ENCODE measurements around the gene SYK. TPM values are rescaled to one million over a fixed set of nuclear protein-coding genes. Genes with fewer than 3 reads are reported as not detected.
"Not testable (repeated sequence)": the region's sequence is repeated elsewhere in the genome, so short reads cannot be mapped to it uniquely, and the experiment has no call there.

SYK gene
- polyA plus RNA-seq, 4 donors, result 26.8 to 35.0 (median 28.6) TPM

- no peak for DNase-seq (ENCODE audit: low read depth in 4 of 4, low spot score in 3 of 4)
These were observed 69.8 kb downstream of the SYK start for GRCh38 chr9:90871327-90871935.

- DNase-seq (ENCODE audit: low read depth in 4 of 4, low spot score in 3 of 4), result no peak
These were observed 71.2 kb downstream of the SYK start for GRCh38 chr9:90872835-90873294.

GRCh38 chr9:90873422-90873821, 71.8 kb downstream of the SYK start:
- no peak for DNase-seq (ENCODE audit: low read depth in 4 of 4, low spot score in 3 of 4)

GRCh38 chr9:90874194-90874593, 72.6 kb downstream of the SYK start:
- DNase-seq (ENCODE audit: low read depth in 4 of 4, low spot score in 3 of 4), result no peak

GRCh38 chr9:90878562-90878961, 76.9 kb downstream of the SYK start:
- DNase-seq (ENCODE audit: low read depth in 4 of 4, low spot score in 3 of 4), result no peak

GRCh38 chr9:90880066-90880465, 78.4 kb downstream of the SYK start:
- no peak for DNase-seq (ENCODE audit: low read depth in 4 of 4, low spot score in 3 of 4)

GRCh38 chr9:90880669-90881068, 79.0 kb downstream of the SYK start:
- DNase-seq (ENCODE audit: low read depth in 4 of 4, low spot score in 3 of 4), result no peak

- no peak for DNase-seq (ENCODE audit: low read depth in 4 of 4, low spot score in 3 of 4)
These were observed 80.0 kb downstream of the SYK start for GRCh38 chr9:90881648-90882047.

- no peak for DNase-seq (ENCODE audit: low read depth in 4 of 4, low spot score in 3 of 4)
These were observed 81.5 kb downstream of the SYK start for GRCh38 chr9:90882991-90883600.

- DNase-seq (ENCODE audit: low read depth in 4 of 4, low spot score in 3 of 4), result no peak
These were observed 82.0 kb downstream of the SYK start for GRCh38 chr9:90883661-90884060.

- DNase-seq (ENCODE audit: low read depth in 4 of 4, low spot score in 3 of 4), result no peak
These were observed 82.6 kb downstream of the SYK start for GRCh38 chr9:90884178-90884577.

GRCh38 chr9:90886868-90887267, 85.2 kb downstream of the SYK start:
- not testable (repeated sequence) for DNase-seq (ENCODE audit: low read depth in 4 of 4, low spot score in 3 of 4)

- no peak for DNase-seq (ENCODE audit: low read depth in 4 of 4, low spot score in 3 of 4)
These were observed 87.3 kb downstream of the SYK start for GRCh38 chr9:90888941-90889340.

- DNase-seq (ENCODE audit: low read depth in 4 of 4, low spot score in 3 of 4), result no peak
These were observed 88.7 kb downstream of the SYK start for GRCh38 chr9:90890146-90890810.

- no peak for DNase-seq (ENCODE audit: low read depth in 4 of 4, low spot score in 3 of 4)
These were observed 89.9 kb downstream of the SYK start for GRCh38 chr9:90891308-90892040.

- DNase-seq (ENCODE audit: low read depth in 4 of 4, low spot score in 3 of 4), result no peak
These were observed 91.3 kb downstream of the SYK start for GRCh38 chr9:90892918-90893317.

GRCh38 chr9:90893706-90894105, 92.1 kb downstream of the SYK start:
- no peak for DNase-seq (ENCODE audit: low read depth in 4 of 4, low spot score in 3 of 4)

GRCh38 chr9:90894986-90895687, 93.5 kb downstream of the SYK start:
- DNase-seq (ENCODE audit: low read depth in 4 of 4, low spot score in 3 of 4), result no peak

- DNase-seq (ENCODE audit: low read depth in 4 of 4, low spot score in 3 of 4), result no peak
These were observed 94.2 kb downstream of the SYK start for GRCh38 chr9:90895786-90896185.

GRCh38 chr9:90896231-90896630, 94.6 kb downstream of the SYK start:
- no peak for DNase-seq (ENCODE audit: low read depth in 4 of 4, low spot score in 3 of 4)

GRCh38 chr9:90898228-90898627, 96.6 kb downstream of the SYK start:
- DNase-seq (ENCODE audit: low read depth in 4 of 4, low spot score in 3 of 4), result no peak

Data from right renal pelvis (tissue), 4 donors.